ENCODE results near the gene TJP1.

GRCh38 chr15:29712149-29712885, 110.0 kb downstream of the TJP1 start:
- no peak for TF ChIP-seq CTCF (optimal IDR thresholded peaks at IDR 0.05 in 1 of 3, IDR thresholded peaks at IDR 0.05 in 1 of 3, conservative IDR thresholded peaks at IDR 0.05 in 1 of 3; ENCODE audit: extremely low read depth in 1 of 3, insufficient read depth in 2 of 3, low read length in 3 of 3)
- TF ChIP-seq EZH2 (IDR thresholded peaks at IDR 0.05; ENCODE audit: low read length): no peak
